ENCODE measurements around the gene TRIO.
A peak's percentile ranks its signal among the peaks of the same experiment; 100 is the strongest.

TRIO gene

GRCh38 chr5:14261856-14262611, 118.9 kb downstream of the TRIO start:
- DNase-seq = no peak

- DNase-seq = no peak
Measured at GRCh38 chr5:14263113-14263512, 120.0 kb downstream of the TRIO start.

GRCh38 chr5:14263699-14264098, 120.6 kb downstream of the TRIO start:
- DNase-seq = no peak

- peak in 57 of 58 donors; percentile 24 to 94 (median 80) for DNase-seq
Measured at GRCh38 chr5:14264605-14265316, 121.6 kb downstream of the TRIO start.

- DNase-seq = no peak
Measured at GRCh38 chr5:14265570-14265969, 122.4 kb downstream of the TRIO start.

- no peak for DNase-seq
Measured at GRCh38 chr5:14266171-14266570, 123.0 kb downstream of the TRIO start.

GRCh38 chr5:14266686-14267085, 123.5 kb downstream of the TRIO start:
- DNase-seq = no peak

- no peak for DNase-seq
Measured at GRCh38 chr5:14267166-14267838, 124.2 kb downstream of the TRIO start.

- DNase-seq = peak in 2 of 58 donors; percentile 20 to 55
Measured at GRCh38 chr5:14267991-14268708, 125.0 kb downstream of the TRIO start.

- DNase-seq = peak in 8 of 58 donors; percentile 25 to 48 (median 36)
Measured at GRCh38 chr5:14268738-14269137, 125.6 kb downstream of the TRIO start.

- DNase-seq = no peak
Measured at GRCh38 chr5:14269395-14269794, 126.3 kb downstream of the TRIO start.

GRCh38 chr5:14270209-14270702, 127.1 kb downstream of the TRIO start:
- DNase-seq = peak in 11 of 58 donors; percentile 21 to 75 (median 29)

- DNase-seq = no peak
Measured at GRCh38 chr5:14272548-14273205, 129.5 kb downstream of the TRIO start.

GRCh38 chr5:14273207-14273767, 130.1 kb downstream of the TRIO start:
- no peak for DNase-seq

GRCh38 chr5:14276380-14276779, 133.2 kb downstream of the TRIO start:
- peak in 1 of 58 donors; percentile 31 for DNase-seq

- no peak for DNase-seq
Measured at GRCh38 chr5:14277385-14278320, 134.5 kb downstream of the TRIO start.

- DNase-seq = no peak
Measured at GRCh38 chr5:14280294-14280854, 137.2 kb downstream of the TRIO start.

- DNase-seq = no peak
Measured at GRCh38 chr5:14281746-14282181, 138.6 kb downstream of the TRIO start.

GRCh38 chr5:14283139-14283538, 140.0 kb downstream of the TRIO start:
- no peak for DNase-seq
